ENCODE data around the gene MAP4.
"Not testable (repeated sequence)": the region's sequence is repeated elsewhere in the genome, so short reads cannot be mapped to it uniquely, and the experiment has no call there.

MAP4 gene, protein sequence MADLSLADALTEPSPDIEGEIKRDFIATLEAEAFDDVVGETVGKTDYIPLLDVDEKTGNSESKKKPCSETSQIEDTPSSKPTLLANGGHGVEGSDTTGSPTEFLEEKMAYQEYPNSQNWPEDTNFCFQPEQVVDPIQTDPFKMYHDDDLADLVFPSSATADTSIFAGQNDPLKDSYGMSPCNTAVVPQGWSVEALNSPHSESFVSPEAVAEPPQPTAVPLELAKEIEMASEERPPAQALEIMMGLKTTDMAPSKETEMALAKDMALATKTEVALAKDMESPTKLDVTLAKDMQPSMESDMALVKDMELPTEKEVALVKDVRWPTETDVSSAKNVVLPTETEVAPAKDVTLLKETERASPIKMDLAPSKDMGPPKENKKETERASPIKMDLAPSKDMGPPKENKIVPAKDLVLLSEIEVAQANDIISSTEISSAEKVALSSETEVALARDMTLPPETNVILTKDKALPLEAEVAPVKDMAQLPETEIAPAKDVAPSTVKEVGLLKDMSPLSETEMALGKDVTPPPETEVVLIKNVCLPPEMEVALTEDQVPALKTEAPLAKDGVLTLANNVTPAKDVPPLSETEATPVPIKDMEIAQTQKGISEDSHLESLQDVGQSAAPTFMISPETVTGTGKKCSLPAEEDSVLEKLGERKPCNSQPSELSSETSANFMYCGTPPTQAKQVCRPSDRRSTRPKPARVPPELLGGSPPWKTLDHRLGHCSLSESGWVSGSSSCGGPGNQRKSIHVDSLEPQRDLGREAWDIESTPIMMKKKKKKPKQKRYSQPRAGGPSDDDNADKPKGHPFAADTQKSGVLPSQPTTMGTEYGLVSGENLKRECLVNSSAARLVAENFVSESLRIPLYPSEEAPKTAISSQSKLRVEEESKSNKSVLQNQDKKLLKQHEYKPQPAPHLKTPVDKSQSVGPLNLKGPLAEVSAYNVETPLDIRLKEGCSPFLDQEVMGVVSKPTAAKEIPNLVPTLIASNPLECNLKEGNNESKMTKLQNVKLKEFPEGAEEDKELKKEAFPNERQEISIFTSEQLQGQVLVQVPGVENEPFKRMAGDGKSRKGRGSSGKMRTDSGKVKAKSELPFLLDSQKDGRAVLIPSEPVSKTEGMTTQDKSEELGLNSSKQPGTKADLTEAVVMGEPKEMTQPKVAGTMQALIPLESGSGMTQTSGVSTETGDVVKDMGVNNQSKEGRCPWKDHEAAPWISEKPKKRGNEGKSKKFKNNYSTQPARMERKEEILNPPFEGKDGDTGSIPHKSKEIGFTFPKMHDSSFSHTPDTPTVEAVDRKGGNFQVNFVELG (N-terminal part only)

DNA sequence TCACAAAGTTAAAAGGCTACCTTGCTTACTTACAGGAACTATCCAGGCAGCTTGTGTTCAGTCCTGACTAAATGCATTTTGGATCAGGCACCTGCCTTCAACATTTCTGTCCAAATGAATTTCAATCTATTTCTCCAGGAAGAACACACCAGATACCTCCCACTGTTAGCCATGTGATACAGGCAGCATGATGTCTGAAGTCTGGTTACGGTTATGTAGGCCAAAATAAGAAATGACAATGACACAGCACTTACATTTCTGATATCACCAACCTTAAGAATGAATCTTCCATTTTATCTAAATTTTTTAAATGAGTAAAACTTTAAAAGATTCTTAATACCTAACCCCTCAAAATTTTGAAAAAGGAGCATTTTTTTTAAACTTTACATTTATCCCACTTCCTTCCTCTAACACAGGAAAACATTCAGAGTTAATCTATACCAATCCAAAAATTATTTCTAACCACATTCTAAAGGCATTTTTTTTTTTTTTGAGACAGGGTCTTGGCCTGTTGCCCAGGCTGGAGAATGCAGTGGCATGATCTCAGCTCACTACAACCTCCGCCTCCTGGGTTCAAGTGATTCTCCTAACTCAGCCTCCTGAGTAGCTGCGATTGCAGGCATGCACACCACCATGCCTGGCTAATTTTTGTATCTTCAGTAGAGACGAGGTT, at the start of gene MAP4:
Gene MAP4, minus strand, starts transcription at position 116 of the 673 bp plus-strand sequence. CDS start 17,556 bp downstream, outside the sequence.
- no peak for DNase-seq

DNA sequence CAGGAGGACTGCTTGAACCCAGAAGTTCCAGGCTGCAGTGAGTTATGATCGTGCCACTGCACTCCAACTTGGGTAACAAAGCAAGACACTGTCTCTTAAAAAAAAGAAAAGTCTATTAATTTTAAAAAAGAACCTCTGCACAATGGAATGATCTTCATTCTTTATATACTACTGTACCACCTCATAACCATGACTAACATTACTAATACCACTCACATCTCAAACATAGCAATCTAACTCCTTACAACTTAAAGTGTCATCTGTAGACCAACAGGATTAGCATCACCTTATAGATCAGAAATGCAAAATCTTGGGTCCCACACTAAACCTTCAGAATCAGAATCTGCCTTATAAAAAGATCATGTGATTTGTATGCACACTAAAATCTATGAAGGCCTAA, 48.8 kb upstream of the MAP4 start:
- no peak for DNase-seq

DNA sequence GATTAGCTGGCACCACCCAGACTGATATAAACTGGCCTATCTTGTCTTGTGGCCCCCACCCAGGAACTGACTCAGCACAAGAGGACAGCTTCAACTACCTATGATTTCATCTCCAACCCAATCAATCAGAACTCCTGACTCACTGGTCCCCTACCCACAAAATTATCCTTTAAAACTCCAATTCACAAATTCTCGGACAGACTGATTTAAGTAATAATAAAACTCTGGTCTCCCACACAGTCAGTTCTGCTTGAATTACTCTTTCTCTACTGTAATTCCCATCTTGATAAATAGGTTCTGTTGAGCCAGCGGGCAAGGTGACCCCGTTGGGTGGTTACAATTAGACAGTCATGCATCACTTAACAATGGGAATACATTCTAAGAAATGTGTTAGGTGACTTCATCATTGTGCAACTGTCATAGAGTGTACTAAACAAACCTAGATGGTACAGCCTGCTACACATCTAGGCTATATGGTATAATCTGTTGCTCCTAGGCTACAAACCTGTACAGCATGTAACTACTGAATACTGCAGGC, 48.1 kb upstream of the MAP4 start:
- no peak for DNase-seq

DNA sequence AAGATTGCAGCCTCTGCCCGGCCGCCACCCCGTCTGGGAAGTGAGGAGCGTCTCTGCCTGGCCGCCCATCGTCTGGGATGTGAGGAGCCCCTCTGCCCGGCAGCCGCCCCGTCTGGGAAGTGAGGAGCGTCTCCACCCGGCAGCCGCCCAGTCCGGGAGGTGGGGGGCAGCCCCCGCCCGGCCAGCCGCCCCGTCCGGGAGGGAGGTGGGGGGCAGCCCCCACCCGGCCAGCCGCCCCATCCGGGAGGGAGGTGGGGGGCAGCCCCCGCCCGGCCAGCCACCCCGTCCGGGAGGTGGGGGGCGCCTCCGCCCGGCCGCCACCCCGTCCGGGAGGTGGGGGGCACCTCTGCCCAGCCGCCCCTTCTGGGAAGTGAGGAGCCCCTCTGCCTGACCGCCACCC, 45.4 kb upstream of the MAP4 start:
- not testable (repeated sequence) for DNase-seq

DNA sequence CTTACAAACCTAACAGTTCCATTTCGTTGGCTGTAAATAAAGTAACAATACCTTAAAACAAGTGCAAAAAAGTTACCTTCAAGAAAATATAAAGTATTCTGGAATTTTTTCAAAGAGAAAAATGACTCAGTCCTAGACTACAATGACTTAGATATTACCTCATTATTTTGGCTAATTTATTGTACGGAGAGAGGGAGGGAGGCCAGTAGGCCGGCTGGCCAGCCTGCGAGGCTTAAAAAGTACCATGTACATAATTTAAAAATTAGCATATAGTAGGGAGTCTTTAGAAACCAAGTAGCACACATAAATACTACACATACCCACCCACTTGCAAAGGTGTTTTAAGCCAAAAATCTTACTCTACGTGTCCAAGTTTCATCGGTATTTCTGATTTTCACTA, 41.9 kb upstream of the MAP4 start:
- DNase-seq = no peak

DNA sequence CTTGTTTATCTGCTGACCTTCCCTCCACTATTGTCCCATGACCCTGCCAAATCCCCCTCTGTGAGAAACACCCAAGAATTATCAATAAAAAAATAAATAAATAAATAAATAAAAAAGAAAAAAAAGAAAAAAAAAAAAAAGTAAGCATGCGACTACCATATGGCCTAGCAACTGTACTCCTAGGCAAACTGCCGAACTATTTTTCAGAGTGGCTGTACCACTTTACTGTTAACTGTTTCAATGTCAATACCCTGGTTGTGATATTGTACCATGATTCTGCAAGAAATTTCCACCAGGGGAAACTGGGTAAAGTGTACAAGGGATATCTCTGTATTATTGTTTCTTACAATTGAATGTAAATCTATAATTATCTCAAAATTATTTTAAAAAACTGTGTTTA, 41.3 kb upstream of the MAP4 start:
- DNase-seq = no peak

DNA sequence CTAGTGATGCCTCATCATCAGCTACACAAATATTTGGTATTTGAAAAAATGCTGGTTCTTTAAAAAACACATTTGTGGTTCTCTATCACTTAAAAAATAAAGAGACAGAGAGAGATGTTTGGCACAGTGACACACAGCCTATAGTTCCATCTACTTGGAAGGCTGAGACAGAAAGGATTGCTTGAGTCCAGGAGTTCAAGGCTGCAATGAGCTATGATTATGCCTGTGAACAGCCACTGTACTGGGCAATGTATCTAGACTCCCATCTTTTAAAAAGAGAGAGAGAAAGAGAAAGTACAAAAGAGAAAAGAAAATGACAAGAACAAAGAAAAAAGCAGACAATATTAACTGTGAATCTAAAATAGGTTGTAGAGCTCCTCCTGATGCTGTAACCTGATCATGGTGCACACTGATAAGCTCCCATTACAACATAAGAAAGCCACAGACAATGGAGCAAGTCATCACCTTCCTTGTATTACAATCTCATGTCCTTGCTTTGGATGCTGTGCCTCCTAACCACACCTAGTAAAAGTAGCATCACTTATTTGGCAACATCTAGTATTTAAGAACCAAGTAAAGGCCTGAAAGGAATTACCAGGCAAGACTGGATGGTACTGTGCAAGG, 31.7 kb upstream of the MAP4 start:
- peak; percentile 5 to 10 for DNase-seq

DNA sequence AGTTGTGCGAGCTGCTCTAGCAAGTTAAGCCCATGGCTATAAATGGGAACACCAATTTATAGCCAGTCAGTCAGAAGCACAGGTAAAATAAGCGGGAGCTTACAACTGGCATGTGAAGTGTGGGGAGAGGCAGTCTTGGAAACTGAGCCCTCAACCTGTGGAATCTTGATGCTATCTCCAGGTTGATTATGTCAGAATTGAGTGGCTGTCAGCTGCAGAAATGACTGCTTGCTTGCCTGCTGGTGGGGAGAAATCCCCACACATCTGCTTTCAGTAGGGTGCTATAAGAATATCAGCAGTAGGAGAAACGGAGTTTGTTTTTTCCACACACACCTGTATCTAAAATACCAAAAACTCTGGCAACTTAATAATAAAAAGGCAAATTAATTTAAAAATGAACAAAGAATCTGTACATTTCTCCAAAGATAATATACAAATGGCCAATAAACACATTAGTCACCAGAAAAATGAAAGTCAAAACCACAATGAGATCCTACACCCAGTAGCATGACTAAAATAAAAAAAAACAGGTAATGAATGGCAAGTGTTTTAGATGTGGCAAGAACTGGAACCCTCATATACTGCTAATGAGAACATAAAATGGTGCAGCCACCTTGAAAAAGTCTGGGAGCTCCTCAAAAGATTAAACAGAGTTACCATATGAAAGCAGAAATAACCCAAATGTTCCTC, 26.0 kb upstream of the MAP4 start:
- DNase-seq = no peak

DNA sequence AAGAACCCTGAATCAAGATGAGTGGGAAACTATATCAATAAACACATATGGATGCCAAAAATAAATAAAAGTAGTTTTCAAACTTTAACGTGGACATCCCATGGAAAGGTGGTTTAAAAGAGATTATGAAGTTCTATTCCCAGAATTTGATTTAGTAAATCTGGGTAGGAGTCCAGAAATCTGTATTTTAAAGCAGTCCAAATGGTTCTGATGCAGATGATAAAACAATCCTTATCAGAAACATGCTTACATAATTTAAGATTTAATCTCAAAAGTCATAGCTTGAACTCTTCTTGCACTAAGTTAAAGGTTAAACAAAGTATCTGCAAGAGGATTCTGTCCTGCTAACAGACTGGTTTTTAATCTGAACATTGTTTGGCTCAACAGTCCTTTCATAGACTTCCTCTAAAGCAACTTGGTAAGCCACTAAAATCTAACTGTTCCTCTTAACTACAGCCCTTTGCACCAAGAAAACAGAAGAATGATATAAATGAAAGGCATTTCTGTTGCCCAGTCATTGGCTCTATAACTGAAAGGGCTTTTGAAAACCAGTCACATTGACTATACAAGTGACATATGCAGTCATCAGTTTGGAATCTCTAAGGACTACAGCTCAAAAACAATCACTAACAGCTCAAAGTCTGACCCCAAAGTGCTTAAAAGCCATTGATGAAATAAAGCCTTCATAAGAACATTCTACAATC, 23.4 kb upstream of the MAP4 start:
- DNase-seq = no peak

DNA sequence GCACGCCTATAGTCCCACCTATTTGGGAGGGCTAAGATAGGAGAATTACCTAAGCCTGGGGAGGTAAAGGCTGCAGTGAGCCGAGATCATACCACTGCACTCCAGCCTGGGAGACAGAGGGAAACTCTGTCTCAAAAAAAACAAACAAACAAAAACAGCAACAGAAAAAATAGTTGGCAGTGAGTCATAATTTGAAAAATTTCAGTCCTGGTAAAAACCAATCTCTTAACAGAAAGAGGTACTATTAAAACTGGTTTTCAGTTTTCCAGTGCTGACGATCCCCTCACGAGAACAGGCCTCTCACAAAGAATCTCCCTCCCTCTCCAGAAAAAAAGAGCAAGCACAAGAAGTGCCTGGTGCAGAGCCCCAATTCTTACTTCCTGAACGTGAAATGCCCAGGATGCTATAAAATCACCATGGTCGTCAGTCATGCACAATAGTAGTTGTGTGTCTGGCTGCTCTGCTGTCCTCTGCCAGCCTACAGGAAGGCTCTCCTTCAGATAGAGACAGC, 22.8 kb upstream of the MAP4 start:
- no peak for DNase-seq

DNA sequence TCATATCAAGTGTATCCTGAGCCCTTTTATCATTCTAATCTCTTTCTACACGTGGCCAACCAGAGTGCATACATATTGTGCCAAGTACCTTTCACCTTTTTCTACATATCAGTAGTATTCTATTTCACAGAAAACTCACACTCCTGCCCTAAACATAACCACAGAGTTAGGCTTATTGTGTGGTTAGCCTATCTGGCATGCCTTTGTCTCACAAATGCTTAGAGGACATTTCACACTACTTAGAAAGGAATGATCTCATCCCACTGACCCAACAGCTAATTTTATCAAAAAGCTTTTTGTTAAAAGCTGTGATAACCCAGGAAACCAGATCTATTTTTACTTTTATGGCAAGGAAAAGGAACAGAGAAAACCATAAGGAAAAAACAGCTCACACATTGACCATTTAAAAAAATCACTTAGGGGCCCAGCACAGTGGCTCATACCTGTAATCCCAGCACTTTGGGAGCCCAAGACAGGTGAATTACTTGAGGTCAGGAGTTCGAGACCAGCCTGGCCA, 17.8 kb upstream of the MAP4 start:
- DNase-seq = no peak

DNA sequence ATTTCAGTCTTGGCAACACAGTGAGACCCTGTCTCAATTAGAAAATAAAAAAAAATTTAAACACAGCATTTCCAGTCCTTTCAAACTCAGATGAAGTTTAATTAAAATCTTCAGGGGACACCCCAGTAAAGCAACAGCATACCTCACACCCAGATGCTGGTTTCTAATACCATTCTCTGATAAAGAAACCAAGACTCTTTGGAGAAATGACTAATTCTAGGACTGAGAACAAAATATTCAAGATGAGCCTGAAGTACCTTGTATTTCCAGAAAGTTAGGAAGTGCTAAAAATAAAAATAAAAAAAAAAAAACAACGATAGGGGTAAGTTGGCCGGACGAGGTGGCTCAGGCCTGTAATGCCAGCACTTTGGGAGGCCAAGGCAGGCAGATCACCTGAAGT, 14.0 kb upstream of the MAP4 start:
- DNase-seq = no peak

DNA sequence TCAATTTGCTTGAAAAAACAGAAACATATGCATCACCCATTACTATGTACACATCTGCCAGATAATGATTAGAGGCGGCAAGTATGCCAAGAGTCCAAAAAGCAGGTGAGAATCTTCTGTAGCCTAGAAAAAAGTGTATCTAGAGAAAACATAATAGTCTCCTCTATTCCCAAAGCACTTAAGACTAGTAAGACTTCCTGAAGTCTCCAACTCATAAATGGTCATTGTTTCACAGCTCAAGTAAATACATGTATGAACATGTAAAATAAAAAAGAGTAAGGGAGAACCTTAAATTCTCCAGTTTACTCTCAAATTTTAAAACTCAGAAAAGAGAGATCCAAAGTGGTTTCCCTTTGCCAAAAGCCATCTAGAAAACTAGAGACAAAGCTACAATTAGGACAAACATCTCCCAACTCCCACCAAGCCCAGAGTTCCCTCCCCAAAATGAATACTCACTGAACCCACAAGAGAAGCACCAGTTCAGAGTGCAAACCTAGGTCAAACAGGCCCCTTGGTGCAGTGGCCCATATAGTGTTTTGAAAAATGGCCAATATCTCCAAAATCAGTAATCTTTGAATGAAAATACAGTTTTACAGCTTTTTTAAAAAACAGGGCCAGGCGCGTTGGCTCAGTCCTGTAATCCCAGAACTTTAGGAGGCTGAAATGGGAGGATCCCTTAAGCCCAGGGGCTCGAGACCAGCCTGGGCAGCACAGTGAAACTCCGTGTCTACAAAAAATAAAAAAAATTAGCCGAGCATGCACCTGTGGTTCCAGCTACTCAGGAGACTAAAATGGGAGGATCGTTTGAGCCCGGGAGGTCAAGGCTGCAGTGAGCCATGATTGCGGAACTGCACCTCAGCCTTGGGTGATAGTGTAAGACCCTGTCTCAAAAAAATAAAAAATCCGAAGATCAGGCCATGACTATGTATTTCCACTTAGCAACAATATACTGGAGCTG, 11.0 kb upstream of the MAP4 start:
- DNase-seq = no peak

DNA sequence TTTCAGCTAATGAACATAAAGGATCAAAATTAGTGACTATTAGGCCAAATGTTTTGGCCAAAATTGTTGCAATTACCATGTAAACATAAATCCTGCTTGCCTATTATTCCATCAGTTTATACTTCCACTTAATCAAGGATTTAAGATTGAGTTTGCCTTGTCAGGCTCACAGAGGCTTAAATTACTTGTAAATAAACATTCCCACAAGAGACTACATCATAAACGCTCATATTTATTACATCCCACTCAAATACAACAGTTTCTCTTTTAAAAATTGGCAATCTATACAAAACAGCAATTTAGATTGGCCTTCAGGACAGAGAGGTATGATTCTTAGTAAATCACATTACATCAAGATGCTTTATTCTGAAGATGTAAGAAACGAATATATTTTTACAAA, 9.9 kb upstream of the MAP4 start:
- DNase-seq = no peak

DNA sequence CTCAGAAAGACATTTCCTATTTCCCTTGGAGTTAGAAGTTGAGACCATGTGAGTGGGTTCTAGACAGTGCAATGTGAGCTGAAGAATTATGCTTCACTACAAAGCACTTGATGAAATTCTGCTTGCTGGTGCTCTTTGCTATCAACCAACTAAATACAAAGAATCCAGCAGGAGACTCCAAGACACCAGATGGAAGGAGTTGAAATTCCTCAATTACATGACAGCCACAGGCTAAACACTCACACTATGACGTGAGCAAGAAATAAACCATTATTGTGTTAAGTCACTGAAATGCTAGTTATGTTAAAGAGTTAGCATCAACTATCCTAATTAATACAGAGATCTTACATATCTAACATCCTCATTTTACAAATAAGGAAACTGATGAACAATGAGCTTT, 8.2 kb upstream of the MAP4 start:
- no peak for DNase-seq

DNA sequence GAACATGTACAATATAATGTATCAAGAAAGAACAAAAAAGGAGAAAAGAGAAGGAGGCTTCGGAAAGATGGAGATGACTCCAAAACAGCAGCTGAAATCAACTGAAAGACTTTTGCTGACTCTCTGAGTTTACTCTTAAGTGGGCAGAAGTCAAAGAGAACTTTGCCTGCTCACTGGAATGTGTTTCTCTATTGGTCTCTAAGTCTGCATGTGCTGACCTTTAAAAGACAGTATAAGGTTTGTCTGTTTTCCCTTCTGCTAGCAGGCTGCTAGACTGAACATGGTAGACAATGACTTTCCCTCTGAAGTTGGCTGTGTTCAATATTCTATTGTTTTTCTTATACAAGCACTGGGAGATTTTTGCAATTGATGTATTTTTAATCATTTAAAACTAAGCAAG, 7.2 kb upstream of the MAP4 start:
- DNase-seq = no peak

DNA sequence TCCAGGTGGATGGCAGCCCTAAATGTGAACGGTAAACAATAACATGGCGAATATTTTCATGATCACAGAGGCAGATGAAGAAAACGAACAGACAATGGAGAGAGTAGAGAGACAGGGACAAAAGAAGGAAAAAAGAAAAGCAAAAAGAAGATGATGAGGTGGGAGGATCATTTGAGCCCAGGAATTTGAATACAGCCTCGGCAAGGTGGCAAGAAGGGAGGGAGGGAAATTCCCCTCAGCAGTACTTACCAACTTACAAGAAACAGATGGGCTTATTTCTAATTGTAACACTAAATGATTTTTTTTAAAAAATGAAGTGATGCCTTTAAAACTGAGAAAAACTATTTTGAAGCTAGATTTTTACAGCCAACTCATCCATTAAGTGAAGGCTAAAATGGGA, 6.0 kb upstream of the MAP4 start:
- no peak for DNase-seq

DNA sequence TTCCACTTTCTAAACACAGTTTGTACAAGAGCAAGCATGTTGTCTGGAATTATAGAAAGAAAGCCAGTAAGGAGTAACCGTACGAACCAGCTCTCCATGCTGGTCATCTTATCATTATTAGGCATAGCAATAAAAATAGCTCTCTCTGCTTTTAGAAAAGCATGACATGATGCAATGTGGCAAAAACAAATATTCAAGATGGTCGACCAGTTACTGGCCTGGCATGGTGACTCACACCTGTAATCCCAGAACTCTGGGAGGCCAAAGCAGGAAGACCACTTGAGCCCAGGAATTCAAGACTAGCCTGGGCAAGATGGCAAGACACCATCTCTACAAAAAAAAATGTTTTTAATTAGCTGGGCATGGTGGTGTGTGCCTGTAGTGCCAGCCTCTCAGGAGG, 2.6 kb upstream of the MAP4 start:
- no peak for DNase-seq
